ENCODE results near the gene WNT2B. TPM values are rescaled to one million over a fixed set of nuclear protein-coding genes. Genes with fewer than 3 reads are reported as not detected.
A peak's percentile ranks its signal among the peaks of the same experiment; 100 is the strongest.

WNT2B gene
- total and polyA plus RNA-seq, 9 of the 15 experiments (the other 6 are each of a cell fraction or from before 2014, with no cell fraction given), result 0.02 to 0.06 (median 0.04) TPM; not detected in 3

DNA sequence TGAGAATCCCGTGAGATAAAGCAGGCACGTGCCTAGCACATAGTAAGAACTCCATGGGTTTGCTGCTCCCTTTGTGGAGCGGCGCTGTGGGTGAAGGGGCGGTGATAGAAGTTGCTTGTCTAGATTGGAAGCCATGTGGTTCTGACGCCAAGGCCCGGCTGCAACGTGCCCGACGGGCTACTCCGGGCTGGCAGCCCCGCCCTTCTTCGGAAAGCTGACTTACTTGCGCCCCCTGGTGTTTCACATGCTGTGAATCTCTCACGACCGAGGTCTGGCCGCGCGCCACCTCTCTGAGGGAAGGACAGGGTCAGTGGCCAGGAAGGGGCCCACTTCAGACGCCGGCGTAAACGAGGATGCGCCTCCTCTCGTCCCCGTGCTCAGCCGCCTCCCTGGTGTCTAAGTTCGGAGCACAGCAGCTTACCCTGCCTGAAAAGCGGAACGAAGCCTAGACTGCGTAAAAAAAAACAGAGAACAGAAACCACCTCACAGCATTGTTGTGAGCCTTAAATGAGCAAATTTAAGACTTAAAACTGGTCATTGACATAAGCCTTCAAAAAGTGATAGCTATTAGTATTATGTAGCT is 42.6 kb upstream of the WNT2B start (continued):
- TF ChIP-seq SOX6 (IDR thresholded peaks at IDR 0.05) (peak; percentile 65; the same call in 1 of the 2 replicates), E2F6 (IDR thresholded peaks at IDR 0.05; ENCODE audit: borderline replicate concordance in 1 of 2, extremely low read depth in 1 of 2, insufficient read depth in 1 of 2, insufficient read length in 1 of 2, low read depth in 1 of 2, low read length in 1 of 2, poor library complexity in 1 of 2, severe bottlenecking in 1 of 2) (peak; percentile 84 to 92), CREB1 (IDR thresholded peaks at IDR 0.05) (peak; percentile 42; the same call in 1 of the 2 replicates), CREB1 (CRISPR knock-in tag; IDR thresholded peaks at IDR 0.05) (peak; percentile 50), FIP1L1 (IDR thresholded peaks at IDR 0.05; ENCODE audit: low read depth, low read length, poor library complexity, severe bottlenecking) (no peak), XRCC4 (IDR thresholded peaks at IDR 0.05; ENCODE audit: extremely low read depth, insufficient read depth, insufficient read length) (no peak), EP400 (IDR thresholded peaks at IDR 0.05) (peak; percentile 81), ZNF280B (CRISPR knock-in tag; IDR thresholded peaks at IDR 0.05) (no peak), TEAD4 (IDR thresholded peaks at IDR 0.05; ENCODE audit: low read length) (peak; percentile 52), TEAD4 (CRISPR knock-in tag; IDR thresholded peaks at IDR 0.05; ENCODE audit: borderline replicate concordance) (peak; percentile 91; the same call in 1 of the 2 replicates), ARID1B (IDR thresholded peaks at IDR 0.05) (peak; percentile 24; the same call in 1 of the 2 replicates), HDGF (IDR thresholded peaks at IDR 0.05) (no peak), ARNT (IDR thresholded peaks at IDR 0.05) (peak in 1 of 2 experiments; percentile 50; a peak in 1 of 4 replicates), ZC3H8 (IDR thresholded peaks at IDR 0.05) (no peak), ZNF583 (CRISPR knock-in tag; IDR thresholded peaks at IDR 0.05) (peak; percentile 33; the same call in 1 of the 2 replicates), ZNF518B (CRISPR knock-in tag; IDR thresholded peaks at IDR 0.05) (no peak), FOXK2 (conservative IDR thresholded peaks at IDR 0.05 in 1 of 2, IDR thresholded peaks at IDR 0.05 in 1 of 2; ENCODE audit: low read depth in 2 of 2) (peak in 1 of 2 experiments; percentile 44; a peak in 1 of 4 replicates), HIVEP1 (CRISPR knock-in tag; IDR thresholded peaks at IDR 0.05) (peak; percentile 8; the same call in 1 of the 2 replicates)
- TF ChIP-seq, protein P1, sequence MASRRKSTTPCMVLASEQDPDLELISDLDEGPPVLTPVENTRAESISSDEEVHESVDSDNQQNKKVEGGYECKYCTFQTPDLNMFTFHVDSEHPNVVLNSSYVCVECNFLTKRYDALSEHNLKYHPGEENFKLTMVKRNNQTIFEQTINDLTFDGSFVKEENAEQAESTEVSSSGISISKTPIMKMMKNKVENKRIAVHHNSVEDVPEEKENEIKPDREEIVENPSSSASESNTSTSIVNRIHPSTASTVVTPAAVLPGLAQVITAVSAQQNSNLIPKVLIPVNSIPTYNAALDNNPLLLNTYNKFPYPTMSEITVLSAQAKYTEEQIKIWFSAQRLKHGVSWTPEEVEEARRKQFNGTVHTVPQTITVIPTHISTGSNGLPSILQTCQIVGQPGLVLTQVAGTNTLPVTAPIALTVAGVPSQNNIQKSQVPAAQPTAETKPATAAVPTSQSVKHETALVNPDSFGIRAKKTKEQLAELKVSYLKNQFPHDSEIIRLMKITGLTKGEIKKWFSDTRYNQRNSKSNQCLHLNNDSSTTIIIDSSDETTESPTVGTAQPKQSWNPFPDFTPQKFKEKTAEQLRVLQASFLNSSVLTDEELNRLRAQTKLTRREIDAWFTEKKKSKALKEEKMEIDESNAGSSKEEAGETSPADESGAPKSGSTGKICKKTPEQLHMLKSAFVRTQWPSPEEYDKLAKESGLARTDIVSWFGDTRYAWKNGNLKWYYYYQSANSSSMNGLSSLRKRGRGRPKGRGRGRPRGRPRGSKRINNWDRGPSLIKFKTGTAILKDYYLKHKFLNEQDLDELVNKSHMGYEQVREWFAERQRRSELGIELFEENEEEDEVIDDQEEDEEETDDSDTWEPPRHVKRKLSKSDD (conservative IDR thresholded peaks at IDR 0.05; ENCODE audit: low read length), result no peak

All from K562 (cell line).